Stimulated activated CD8-positive, alpha-beta memory T cell treated with anti-CD3 and anti-CD28 coated beads, Interleukin-4, amount 100 ng/mL, for 4 hours (primary cell): Measurements from ENCODE around the gene TMEM263.
A peak's percentile ranks its signal among the peaks of the same experiment; 100 is the strongest.
"Not testable (repeated sequence)": the region's sequence is repeated elsewhere in the genome, so short reads cannot be mapped to it uniquely, and the experiment has no call there.

ENCODE experiments used
- DNase-seq, 2 donors: peaks; one replicate each; pipeline ENCODE4 v3.0.0-alpha.2; 2020; ENCODE audit warnings: low read depth in 2 of 2, low spot score in 1 of 2

TMEM263 gene

DNA sequence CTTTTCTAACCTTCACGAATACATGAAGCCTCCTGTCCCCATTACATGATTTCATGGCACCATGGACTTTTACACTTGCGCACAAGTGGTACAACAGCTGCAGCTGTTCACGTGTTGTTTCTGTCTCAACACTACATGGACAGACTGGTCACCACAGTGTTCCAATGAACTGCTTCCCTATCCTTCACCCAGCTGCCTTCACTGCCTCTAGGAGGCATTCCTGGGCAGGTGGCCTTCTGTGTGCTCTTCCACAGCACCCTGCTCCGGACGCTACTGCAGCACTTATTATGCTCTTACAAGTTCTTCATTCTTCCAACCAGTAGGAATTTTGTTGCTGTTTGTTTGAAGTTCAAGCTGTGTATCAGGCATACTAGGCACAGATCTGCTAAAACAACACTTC lies 29.8 kb downstream of the TMEM263 start:
- no peak for DNase-seq

DNA sequence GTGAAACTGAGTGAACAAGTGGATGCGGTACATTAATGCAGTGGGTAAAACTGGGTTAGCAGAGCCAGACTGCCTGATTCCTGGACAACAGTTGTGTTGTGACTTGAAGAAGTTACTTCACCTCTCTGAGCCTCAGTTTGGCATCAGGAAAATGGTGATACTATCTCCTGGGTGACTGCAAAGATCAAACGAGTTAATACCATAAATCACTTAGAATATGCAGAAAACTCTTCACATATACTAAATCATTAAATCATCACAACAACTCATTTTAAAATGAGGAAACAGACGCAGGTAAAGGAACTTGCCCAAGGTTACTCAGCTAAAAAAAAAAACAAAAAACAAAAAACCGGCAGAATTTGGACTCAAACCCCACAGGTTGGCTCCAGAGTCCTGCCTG lies 30.4 kb downstream of the TMEM263 start:
- DNase-seq: no peak

DNA sequence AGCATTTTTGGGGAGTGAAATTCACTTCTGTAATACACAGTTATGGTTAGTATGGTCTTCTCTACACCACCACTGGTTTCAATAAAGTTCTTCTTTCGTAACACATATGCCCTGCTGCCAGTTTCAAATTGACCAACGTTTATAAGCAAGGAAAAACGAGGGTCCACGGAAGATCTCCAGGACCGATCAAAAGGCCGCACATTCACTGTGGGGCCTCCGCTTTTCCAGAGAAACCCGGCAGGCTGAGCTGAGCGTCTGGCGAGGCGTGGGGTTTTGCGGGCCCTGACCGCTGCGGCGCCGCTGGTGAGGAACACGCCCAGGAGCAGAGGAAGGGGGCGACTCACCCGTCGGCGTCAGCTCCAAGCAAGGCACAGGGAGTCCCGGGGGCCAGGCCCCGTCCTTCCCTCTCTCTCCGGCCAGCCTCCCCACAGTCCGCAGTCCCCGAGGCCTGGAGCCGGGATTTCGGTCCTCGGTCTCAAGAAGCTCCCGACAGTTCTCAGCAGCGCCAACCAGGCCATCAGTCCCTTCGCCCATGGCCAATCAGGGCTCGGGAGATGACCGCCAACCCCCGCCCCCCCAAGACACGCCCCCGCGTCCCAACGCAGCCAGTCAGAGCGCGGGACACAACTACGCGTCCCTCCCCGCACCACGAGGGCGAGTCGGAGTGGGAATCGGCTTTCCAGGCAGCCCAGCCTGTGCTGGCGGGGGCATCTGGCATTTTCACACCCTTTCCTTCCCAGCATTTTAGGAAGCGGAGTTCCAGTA lies 31.1 kb downstream of the TMEM263 start, which contains the start of gene MTERF2:
Gene MTERF2 (minus strand): TSS at position 522 of the 765 bp plus-strand sequence. CDS start 8,432 bp downstream, outside the sequence.
- peak; percentile 31 to 54 for DNase-seq

DNA sequence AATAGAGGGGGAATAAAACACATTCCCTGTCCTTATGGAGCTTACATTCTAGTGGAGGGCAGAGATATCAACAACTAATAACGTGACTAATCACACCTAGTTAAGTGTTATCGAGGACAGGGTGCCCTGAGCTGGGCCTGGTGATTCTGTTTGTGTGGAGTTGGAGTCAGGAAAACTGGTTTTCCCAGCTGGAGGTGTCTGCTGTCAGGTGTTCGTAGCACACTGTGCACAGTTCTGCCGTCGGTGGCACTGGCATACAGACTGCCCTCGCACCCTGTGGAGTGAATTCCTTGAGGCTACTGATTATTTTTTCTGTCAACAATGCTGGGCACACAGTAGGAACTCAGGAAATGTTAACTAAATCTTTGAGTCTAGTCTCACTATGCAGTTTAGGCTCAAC lies 32.1 kb downstream of the TMEM263 start:
- no peak for DNase-seq

DNA sequence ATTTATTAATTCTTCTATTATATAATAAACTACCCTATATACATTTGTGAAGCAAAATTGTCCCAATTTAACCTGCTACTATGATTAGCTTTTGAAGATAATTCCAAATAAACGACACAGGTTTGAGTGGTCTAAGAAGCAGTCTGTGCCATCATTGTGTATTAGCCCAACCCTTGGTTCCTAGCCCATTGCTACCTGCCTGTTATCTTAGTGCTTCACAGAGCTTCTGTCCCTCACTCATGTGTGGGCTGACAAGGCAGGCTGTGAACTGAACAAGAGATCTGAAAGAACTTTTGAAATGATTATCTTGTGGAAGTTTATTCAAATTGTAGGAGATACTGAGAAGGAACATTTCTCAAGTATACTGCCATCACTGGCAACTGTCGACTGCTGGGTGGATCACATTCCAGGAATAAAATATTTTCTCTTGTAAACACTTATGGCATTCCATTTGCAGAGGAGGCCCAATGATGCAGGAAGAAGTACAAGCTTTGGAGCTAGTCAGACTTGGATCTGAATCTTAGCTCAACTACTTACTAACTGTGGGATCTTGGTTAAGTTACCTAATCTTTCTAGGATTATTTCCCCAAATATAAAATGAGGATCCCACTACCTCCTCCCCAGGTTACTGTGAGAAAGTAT lies 39.0 kb downstream of the TMEM263 start:
- no peak for DNase-seq

DNA sequence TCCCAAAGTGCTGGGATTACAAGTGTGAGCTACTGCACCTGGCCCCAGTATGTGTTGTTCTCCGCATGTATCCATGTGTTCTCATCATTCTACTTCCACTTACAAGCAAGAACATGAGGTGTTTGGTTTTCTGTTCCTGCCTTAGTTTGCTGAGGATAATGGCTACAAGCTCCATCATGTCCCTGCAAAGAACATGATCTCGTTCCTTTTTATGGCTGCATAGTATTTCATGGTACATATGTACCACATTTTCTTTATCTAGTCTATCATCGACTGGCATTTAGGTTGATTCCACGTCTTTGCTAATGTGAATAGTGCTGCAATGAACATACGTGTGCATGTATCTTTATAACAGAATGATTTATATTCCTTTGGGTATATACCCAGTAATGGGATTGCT lies 40.4 kb downstream of the TMEM263 start:
- DNase-seq: not testable (repeated sequence)

DNA sequence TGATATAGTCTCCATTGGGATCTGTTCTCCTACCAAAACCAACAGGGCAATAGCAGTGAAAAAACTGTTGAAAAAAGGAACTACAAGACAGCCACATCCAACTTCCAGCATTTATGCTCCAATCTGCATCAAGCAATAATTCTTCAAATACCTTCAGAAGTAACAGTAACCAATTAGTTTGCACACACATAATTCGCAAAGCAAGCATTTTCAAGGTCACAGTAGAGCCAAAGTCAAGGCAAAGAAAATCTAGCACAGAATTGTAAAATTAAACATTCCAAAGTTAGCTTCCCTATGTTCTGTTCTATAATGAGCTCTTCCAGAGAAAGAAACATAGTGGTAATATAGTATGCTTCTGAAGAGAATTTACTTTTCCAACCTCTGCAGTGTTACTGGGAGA lies 42.2 kb downstream of the TMEM263 start:
- DNase-seq: no peak

DNA sequence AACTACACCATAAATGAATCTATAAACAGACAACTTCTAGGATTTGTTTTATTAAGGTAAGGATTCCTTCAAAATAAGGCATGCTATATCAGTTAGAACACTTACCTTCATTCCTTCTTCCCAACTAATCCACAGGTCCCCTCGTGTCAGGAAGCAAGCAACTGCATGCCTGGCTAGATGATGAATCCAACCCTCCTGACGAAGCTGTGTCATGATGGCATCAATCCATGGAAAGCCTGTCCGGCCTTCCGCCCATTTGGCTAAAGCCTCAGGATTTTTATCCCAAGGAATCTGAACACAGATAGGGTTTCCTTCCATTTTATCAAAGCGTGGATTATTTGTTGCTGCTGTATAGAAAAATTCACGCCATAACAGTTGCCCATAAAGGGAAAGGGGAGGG lies 43.7 kb downstream of the TMEM263 start:
- DNase-seq: no peak

DNA sequence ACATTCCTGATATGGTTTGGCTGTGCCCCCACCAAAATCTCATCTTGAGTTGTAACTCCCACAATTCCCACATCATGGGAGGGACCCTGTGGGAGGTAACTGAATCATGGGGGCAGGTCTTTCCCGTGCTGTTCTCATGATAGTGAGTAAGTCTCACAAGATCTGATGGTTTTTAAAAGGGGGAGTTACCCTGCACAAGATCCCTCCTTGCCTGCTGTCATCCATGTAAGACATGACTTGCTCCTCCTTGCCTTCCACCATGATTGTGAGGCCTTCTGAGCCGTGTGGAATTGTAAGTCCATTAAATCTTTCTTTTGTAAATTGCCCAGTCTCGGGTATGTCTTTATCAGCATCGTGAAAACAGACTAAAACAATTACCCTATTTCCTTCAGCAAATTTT lies 47.0 kb downstream of the TMEM263 start:
- DNase-seq: not testable (repeated sequence)

DNA sequence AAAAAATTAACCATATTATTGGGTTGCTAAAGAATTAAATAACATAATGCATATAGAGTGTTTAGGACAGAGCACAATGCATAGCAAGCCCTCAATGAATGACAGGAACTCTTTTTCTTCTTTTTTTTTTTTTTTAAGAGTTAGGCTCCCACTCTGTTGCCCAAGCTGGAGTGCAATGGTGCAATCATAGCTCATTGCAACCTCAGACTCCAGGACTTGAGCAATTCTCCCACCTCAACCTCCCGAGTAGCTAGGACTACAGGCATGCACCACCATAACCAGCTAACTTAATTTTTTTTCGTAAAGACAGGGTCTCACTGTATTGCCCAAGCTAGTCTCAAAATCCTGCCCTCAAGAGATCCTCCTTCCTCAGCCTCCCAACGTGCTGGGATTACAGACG lies 51.7 kb downstream of the TMEM263 start:
- DNase-seq: no peak

DNA sequence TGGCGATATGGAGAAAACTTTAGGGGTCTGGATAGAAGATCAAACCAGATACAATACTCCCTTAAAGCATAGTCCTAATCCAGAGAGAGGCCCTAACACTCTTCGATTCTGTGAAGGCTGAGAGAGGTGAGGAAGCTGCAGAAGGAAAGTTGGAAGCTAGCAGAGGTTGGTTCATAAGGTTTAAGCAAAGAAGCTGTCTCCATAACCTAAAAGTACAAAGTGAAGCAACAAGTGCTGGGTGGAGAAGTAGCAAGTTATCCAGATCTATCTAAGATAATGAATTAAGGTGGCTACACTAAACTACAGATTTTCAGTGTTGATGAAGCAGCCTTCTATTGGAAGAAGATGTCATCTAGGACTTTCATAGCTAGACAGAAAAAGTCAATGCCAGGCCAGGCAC lies 55.8 kb downstream of the TMEM263 start:
- no peak for DNase-seq

DNA sequence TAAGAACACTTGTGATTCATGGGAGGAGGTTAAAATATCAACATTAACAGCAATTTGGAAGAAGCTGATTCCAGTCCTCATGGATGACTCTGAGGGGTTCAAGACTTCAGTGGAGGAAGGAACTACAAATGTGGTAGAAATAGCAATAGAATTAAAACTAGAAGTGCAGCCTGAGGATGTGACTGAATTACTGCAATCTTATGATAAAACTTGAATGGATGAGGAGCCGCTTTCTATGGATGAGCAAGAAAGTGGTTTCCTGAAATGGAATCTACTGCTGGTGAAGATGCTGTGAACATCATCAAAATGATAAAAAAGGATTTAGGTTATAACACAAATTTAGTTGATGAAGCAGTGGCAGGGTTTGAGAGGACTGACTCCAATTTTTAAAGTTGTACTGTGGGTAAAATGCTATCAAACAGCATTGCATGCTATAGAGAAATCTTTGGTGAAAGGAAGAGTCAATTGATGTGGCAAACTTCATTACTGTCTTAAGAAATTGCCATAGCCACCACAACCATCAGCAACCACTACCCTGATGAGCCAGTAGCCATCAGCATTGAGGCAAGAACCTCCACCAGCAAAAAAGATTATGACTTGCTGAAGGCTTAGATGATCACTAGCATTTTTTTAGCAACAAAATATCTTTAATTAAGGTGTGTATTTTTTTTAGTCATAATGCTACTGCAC lies 57.2 kb downstream of the TMEM263 start:
- DNase-seq: no peak

DNA sequence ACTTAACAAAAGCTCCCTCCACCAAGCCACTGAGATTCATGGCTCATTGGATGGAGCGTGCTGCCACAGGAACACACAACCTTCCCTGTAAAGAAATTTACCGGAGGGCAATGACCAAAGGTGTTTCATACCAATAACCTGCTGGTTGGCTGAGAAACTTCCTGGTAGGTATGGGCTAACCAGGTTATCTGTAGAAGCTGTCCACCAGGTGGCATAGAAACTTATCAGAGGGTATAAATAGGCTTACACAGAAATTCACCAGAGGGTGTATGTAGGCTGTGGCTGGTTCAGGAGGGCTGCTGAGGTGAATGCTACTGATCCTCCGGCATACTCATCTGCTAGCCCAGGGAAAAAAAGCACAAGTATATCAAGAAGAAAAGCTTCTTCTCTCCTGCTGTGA lies 58.3 kb downstream of the TMEM263 start:
- no peak for DNase-seq

DNA sequence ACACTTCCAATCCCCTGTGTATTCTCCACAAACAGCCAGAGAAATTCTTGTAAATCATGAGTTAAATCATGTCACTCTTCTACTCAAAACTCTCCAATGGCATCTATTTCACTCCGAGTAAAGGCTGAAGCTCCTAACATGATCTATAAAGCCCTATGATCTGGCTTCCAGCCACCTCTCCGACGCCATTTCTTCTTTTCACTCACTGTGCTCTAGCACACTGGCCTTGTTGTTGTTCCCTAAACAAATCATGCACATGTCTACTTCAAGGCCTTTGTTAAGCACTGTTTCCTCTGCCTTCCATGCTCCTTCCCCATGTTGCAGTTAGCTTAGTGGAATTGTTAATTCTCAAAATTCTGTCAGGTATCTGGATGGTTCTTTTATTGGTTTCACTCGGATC lies 61.3 kb downstream of the TMEM263 start:
- DNase-seq: no peak

DNA sequence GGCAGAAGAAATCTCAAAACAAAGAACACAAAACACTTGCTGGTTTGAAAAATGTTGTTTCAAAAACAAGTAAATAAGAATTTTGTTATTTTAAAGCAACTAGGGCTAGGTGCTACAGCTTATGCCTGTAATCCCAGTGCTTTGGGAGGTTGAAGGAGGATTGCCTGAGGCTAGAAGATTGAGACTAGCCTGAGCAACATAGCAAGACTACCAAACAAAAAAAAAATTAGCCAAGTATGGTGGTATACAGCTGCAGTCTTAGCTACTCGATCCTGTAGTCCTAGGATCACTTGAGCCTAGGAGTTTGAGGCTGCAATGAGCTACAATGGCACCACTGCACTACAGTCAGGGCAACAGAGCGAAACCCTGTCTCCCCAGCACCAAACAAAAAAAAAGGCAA lies 63.8 kb downstream of the TMEM263 start:
- no peak for DNase-seq
